Measurements from ENCODE around the gene PPAN. TPM values are rescaled to one million over a fixed set of nuclear protein-coding genes. Genes with fewer than 3 reads are reported as not detected.

Gene PPAN, protein sequence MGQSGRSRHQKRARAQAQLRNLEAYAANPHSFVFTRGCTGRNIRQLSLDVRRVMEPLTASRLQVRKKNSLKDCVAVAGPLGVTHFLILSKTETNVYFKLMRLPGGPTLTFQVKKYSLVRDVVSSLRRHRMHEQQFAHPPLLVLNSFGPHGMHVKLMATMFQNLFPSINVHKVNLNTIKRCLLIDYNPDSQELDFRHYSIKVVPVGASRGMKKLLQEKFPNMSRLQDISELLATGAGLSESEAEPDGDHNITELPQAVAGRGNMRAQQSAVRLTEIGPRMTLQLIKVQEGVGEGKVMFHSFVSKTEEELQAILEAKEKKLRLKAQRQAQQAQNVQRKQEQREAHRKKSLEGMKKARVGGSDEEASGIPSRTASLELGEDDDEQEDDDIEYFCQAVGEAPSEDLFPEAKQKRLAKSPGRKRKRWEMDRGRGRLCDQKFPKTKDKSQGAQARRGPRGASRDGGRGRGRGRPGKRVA
- total RNA-seq = 10 to 100 TPM; 24.3 to 30.9 TPM
- polyA plus RNA-seq = 10 to 100 TPM; 13.1 to 24.7 TPM
- long read RNA-seq, donor 1, transcript PPAN-201 (12 exons, 1,657 nt) = major isoform, 40 of 48 reads
- long read RNA-seq, donor 1, partial matches to known transcripts = 1 of 48 reads
- long read RNA-seq, donor 1, other reads (novel, unspliced or antisense) = 6 of 48 reads
- long read RNA-seq, donor 2, transcript PPAN-201 (12 exons, 1,657 nt) = major isoform, 18 of 21 reads
- long read RNA-seq, donor 2, partial matches to known transcripts = 0 of 21 reads
- long read RNA-seq, donor 2, other reads (novel, unspliced or antisense) = 1 of 21 reads

DNA sequence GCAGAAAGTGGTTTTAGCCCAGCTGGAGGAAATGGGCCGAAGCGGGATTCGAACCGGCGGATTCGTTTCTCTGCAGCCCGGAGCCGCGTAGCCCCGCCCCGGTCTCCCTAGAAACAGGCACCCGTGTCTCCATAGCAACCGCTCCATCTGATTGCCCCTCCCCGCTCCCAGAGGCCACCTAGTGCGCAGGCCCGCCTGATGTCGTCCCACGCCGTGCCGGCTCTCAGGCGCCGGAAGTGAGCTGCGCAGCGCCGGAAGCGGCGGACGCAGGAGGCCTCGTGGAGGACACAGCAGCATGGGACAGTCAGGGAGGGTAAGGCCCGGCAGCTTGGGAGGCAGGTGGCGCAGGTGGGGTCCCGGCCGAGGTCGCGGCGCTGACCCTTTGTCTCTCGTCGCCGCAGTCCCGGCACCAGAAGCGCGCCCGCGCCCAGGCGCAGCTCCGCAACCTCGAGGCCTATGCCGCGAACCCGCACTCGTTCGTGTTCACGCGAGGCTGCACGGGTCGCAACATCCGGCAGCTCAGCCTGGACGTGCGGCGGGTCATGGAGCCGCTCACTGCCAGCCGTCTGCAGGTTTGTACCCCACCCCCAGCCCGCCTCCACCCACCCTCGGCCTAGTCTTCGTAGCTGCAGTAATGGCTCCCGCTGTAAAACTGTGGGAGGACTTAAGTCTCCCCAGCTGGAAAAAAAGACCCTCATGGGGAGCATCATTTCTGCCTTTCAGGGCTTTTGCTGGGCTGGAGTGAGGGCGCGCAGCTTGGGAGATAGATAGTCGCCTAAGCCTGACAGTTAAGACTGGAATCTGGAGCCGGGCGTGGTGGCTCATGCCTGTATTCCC, at the start of gene PPAN:
Gene PPAN (plus strand): TSS at position 263 of the 837 bp plus-strand sequence. CDS start 33 bp downstream, at position 296.
- intact Hi-C loops (cut with DNase I) = loop anchor here in 1 of 2 donors (2.0 kb wide), 1 partner anchor 146 kb away; the partner anchor contains the start of gene MRPL4
- 1% methylated on average over 69 to 71 of the region's 71 CpGs for WGBS, 2 donors

GRCh38 chr19:10061717-10062310, 44.3 kb upstream of the PPAN start:
- Histone ChIP-seq H3K9me3 (ENCODE audit: control insufficient read depth, low read length) (no peaks in the 10 kb centered on the region), H3K27ac (ENCODE audit: low read depth in 1 of 2, low read length in 2 of 2) (no peak overlapping the region), H3K27me3 (ENCODE audit: control insufficient read depth in 1 of 2, insufficient read depth in 2 of 2, low read length in 1 of 2) (no peaks in the 10 kb centered on the region), H3K36me3 (ENCODE audit: control insufficient read depth in 1 of 2, insufficient read depth in 2 of 2, low read length in 1 of 2) (no peaks in the 10 kb centered on the region), H3K4me1 (ENCODE audit: control insufficient read depth in 1 of 2, insufficient read depth in 2 of 2, low read length in 2 of 2) (no peaks in the 10 kb centered on the region), H3K4me3 (ENCODE audit: low read length in 2 of 2) (no peak overlapping the region)
- DNase-seq (no peak), ATAC-seq (ENCODE audit: low FRiP score) (no peak)
- 24 to 32% methylated on average over 12 to 21 of the region's 21 CpGs for WGBS, 2 donors
- intact Hi-C loops (cut with DNase I) = no loop called here

More for the DNA sequence above, at the start of gene PPAN:
- H3K27ac ChIP-seq (ENCODE audit: low read depth in 1 of 2, low read length in 2 of 2) = no peak within 1 kb of the TSS
- H3K27me3 ChIP-seq (ENCODE audit: control insufficient read depth in 1 of 2, insufficient read depth in 2 of 2, low read length in 1 of 2) = no peaks in the 10 kb centered on the region
- H3K4me3 ChIP-seq (ENCODE audit: low read length in 2 of 2) = peak within 1 kb of the TSS; percentile 58 to 74
- no peaks in the 10 kb centered on the region for H3K9me3 ChIP-seq (ENCODE audit: control insufficient read depth, low read length)
- ATAC-seq (ENCODE audit: low FRiP score) (peak; percentile 98), DNase-seq (peak; percentile 99)
- H3K4me1 ChIP-seq (ENCODE audit: control insufficient read depth in 1 of 2, insufficient read depth in 2 of 2, low read length in 2 of 2) = no peaks in the 10 kb centered on the region
- H3K36me3 ChIP-seq (ENCODE audit: control insufficient read depth in 1 of 2, insufficient read depth in 2 of 2, low read length in 1 of 2) = peaks cover 0 to 8% of the 10 kb centered on the region in 2 donors

DNA sequence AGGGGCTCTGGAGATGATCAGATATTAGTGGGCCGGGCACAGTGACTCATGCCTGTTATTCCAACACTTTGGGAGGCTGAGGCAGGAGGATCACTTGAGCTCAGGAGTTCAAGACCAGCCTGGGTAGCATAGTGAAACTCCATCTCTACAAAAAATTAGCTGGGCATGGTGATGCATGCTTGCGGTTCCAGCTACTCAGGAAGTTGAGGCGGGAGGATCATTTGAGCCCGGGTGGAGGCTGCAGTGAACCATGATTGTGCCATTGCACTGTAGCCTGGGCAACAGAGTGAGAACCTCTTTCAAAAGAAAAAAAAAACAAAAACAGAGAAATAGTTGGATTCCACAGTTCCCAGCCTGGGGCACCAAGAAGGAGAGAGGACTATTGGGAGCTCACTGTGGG, 38.0 kb upstream of the PPAN start:
- no peaks in the 10 kb centered on the region for H3K36me3 ChIP-seq (ENCODE audit: control insufficient read depth in 1 of 2, insufficient read depth in 2 of 2, low read length in 1 of 2)
- H3K27ac ChIP-seq (ENCODE audit: low read depth in 1 of 2, low read length in 2 of 2) = no peak overlapping the region
- ATAC-seq (ENCODE audit: low FRiP score) (no peak), DNase-seq (no peak)
- intact Hi-C loops (cut with DNase I) = no loop called here
- no peak overlapping the region for H3K4me3 ChIP-seq (ENCODE audit: low read length in 2 of 2)
- no peaks in the 10 kb centered on the region for H3K9me3 ChIP-seq (ENCODE audit: control insufficient read depth, low read length)
- no peaks in the 10 kb centered on the region for H3K27me3 ChIP-seq (ENCODE audit: control insufficient read depth in 1 of 2, insufficient read depth in 2 of 2, low read length in 1 of 2)
- WGBS, 2 donors = 50 to 60% methylated on average over 4 of the region's 4 CpGs
- no peaks in the 10 kb centered on the region for H3K4me1 ChIP-seq (ENCODE audit: control insufficient read depth in 1 of 2, insufficient read depth in 2 of 2, low read length in 2 of 2)

GRCh38 chr19:10069046-10069445, 37.1 kb upstream of the PPAN start:
- Histone ChIP-seq H3K27ac (ENCODE audit: low read depth in 1 of 2, low read length in 2 of 2) (no peak overlapping the region), H3K27me3 (ENCODE audit: control insufficient read depth in 1 of 2, insufficient read depth in 2 of 2, low read length in 1 of 2) (no peaks in the 10 kb centered on the region), H3K9me3 (ENCODE audit: control insufficient read depth, low read length) (peaks cover 3% of the 10 kb centered on the region), H3K4me3 (ENCODE audit: low read length in 2 of 2) (no peak overlapping the region), H3K36me3 (ENCODE audit: control insufficient read depth in 1 of 2, insufficient read depth in 2 of 2, low read length in 1 of 2) (no peaks in the 10 kb centered on the region), H3K4me1 (ENCODE audit: control insufficient read depth in 1 of 2, insufficient read depth in 2 of 2, low read length in 2 of 2) (no peaks in the 10 kb centered on the region)
- DNase-seq (no peak), ATAC-seq (ENCODE audit: low FRiP score) (no peak)
- intact Hi-C loops (cut with DNase I) = no loop called here
- WGBS, 2 donors = 66 to 67% methylated on average over 6 of the region's 6 CpGs

- no peak for DNase-seq
- Histone ChIP-seq H3K27me3 (ENCODE audit: control insufficient read depth in 1 of 2, insufficient read depth in 2 of 2, low read length in 1 of 2) (no peaks in the 10 kb centered on the region), H3K4me3 (ENCODE audit: low read length in 2 of 2) (no peak overlapping the region), H3K9me3 (ENCODE audit: control insufficient read depth, low read length) (peaks cover 4% of the 10 kb centered on the region), H3K36me3 (ENCODE audit: control insufficient read depth in 1 of 2, insufficient read depth in 2 of 2, low read length in 1 of 2) (no peaks in the 10 kb centered on the region), H3K4me1 (ENCODE audit: control insufficient read depth in 1 of 2, insufficient read depth in 2 of 2, low read length in 2 of 2) (no peaks in the 10 kb centered on the region), H3K27ac (ENCODE audit: low read depth in 1 of 2, low read length in 2 of 2) (no peak overlapping the region)
- 71 to 72% methylated on average over 22 of the region's 22 CpGs for WGBS, 2 donors
- intact Hi-C loops (cut with DNase I) = no loop called here
- peak; percentile 33 for ATAC-seq (ENCODE audit: low FRiP score)
These were observed 35.3 kb upstream of the PPAN start for GRCh38 chr19:10070730-10071446.

DNA sequence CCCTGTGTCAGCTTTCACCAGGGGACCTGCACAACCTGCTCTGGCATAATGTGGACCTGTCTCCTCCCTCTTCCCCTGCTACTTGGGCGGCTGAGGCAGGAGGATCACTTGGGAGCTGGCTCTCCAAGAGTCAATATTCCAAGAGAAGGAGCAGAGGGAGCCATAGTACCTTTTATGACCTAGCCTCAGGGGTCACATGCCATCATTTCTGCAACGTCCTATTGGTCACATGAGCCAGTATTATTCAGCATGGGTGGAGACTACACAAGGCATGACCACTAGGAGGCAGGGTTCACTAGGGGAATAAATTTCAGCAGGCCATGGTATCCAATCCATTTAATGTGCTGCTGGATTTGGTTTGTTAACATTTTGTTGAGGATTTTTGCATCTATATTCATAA, 32.0 kb upstream of the PPAN start:
- WGBS, 2 donors = 59 to 61% methylated on average over 2 of the region's 2 CpGs
- ATAC-seq (ENCODE audit: low FRiP score) (no peak), DNase-seq (no peak)
- intact Hi-C loops (cut with DNase I) = no loop called here
- H3K27ac ChIP-seq (ENCODE audit: low read depth in 1 of 2, low read length in 2 of 2) = no peak overlapping the region
- H3K4me1 ChIP-seq (ENCODE audit: control insufficient read depth in 1 of 2, insufficient read depth in 2 of 2, low read length in 2 of 2) = no peaks in the 10 kb centered on the region
- no peak overlapping the region for H3K4me3 ChIP-seq (ENCODE audit: low read length in 2 of 2)
- no peaks in the 10 kb centered on the region for H3K36me3 ChIP-seq (ENCODE audit: control insufficient read depth in 1 of 2, insufficient read depth in 2 of 2, low read length in 1 of 2)
- H3K27me3 ChIP-seq (ENCODE audit: control insufficient read depth in 1 of 2, insufficient read depth in 2 of 2, low read length in 1 of 2) = peaks cover 0 to 2% of the 10 kb centered on the region in 2 donors
- peaks cover 4% of the 10 kb centered on the region for H3K9me3 ChIP-seq (ENCODE audit: control insufficient read depth, low read length)

- no peaks in the 10 kb centered on the region for H3K4me1 ChIP-seq (ENCODE audit: control insufficient read depth in 1 of 2, insufficient read depth in 2 of 2, low read length in 2 of 2)
- peaks cover 4% of the 10 kb centered on the region for H3K9me3 ChIP-seq (ENCODE audit: control insufficient read depth, low read length)
- DNase-seq (no peak), ATAC-seq (ENCODE audit: low FRiP score) (no peak)
- peaks cover 0 to 2% of the 10 kb centered on the region in 2 donors for H3K27me3 ChIP-seq (ENCODE audit: control insufficient read depth in 1 of 2, insufficient read depth in 2 of 2, low read length in 1 of 2)
- no peak overlapping the region for H3K27ac ChIP-seq (ENCODE audit: low read depth in 1 of 2, low read length in 2 of 2)
- intact Hi-C loops (cut with DNase I) = no loop called here
- 73 to 81% methylated on average over 6 of the region's 6 CpGs for WGBS, 2 donors
- no peaks in the 10 kb centered on the region for H3K36me3 ChIP-seq (ENCODE audit: control insufficient read depth in 1 of 2, insufficient read depth in 2 of 2, low read length in 1 of 2)
- no peak overlapping the region for H3K4me3 ChIP-seq (ENCODE audit: low read length in 2 of 2)
These were observed 29.6 kb upstream of the PPAN start for GRCh38 chr19:10076535-10076934.

All from aorta (tissue), 5 donors.